ENCODE results near the gene SLC36A3. TPM values are rescaled to one million over a fixed set of nuclear protein-coding genes. Genes with fewer than 3 reads are reported as not detected.

The SLC36A3 gene
- total and polyA plus RNA-seq, 4 donors, result not detected

- 46 to 59% methylated on average over 2 of the region's 2 CpGs for WGBS, 2 donors
- no peak for ATAC-seq (ENCODE audit: insufficient read depth, low FRiP score)
- H3K4me3 ChIP-seq, result no peak overlapping the region
- peaks cover 0 to 2% (median 0%) of the 10 kb centered on the region in 4 donors for H3K9me3 ChIP-seq (ENCODE audit: control insufficient read depth in 4 of 4, insufficient read depth in 3 of 4, low read length in 3 of 4)
- no peak for TF ChIP-seq CTCF (IDR thresholded peaks at IDR 0.05; ENCODE audit: control extremely low read depth, extremely low read depth)
- H3K4me1 ChIP-seq (ENCODE audit: control insufficient read depth in 5 of 5, insufficient read depth in 5 of 5, low read length in 5 of 5), result no peaks in the 10 kb centered on the region
- H3K27ac ChIP-seq (ENCODE audit: low read depth in 1 of 2, low read length in 1 of 2), result no peak overlapping the region
- no peak overlapping the region for H3K9ac ChIP-seq (ENCODE audit: insufficient read depth in 1 of 2, low read length in 2 of 2)
- H3K36me3 ChIP-seq (ENCODE audit: control insufficient read depth in 4 of 4, insufficient read depth in 4 of 4, low read length in 4 of 4), result no peaks in the 10 kb centered on the region
- no peak for DNase-seq
- no peaks in the 10 kb centered on the region for H3K27me3 ChIP-seq (ENCODE audit: control insufficient read depth in 3 of 3, insufficient read depth in 3 of 3, low read length in 2 of 3)
Measured at GRCh38 chr5:151288180-151288579, 15.4 kb downstream of the SLC36A3 start.

- Histone ChIP-seq H3K9me3 (ENCODE audit: control insufficient read depth in 4 of 4, insufficient read depth in 3 of 4, low read length in 3 of 4) (peaks cover 0 to 2% (median 0%) of the 10 kb centered on the region in 4 donors), H3K27me3 (ENCODE audit: control insufficient read depth in 3 of 3, insufficient read depth in 3 of 3, low read length in 2 of 3) (no peaks in the 10 kb centered on the region), H3K36me3 (ENCODE audit: control insufficient read depth in 4 of 4, insufficient read depth in 4 of 4, low read length in 4 of 4) (no peaks in the 10 kb centered on the region), H3K27ac (ENCODE audit: low read depth in 1 of 2, low read length in 1 of 2) (no peak overlapping the region), H3K4me3 (no peak overlapping the region), H3K4me1 (ENCODE audit: control insufficient read depth in 5 of 5, insufficient read depth in 5 of 5, low read length in 5 of 5) (no peaks in the 10 kb centered on the region), H3K9ac (ENCODE audit: insufficient read depth in 1 of 2, low read length in 2 of 2) (no peak overlapping the region)
- WGBS, 2 donors, result 85 to 92% methylated on average over 1 of the region's 1 CpG
- ATAC-seq (ENCODE audit: insufficient read depth, low FRiP score) (no peak), DNase-seq (no peak)
- TF ChIP-seq CTCF (IDR thresholded peaks at IDR 0.05; ENCODE audit: control extremely low read depth, extremely low read depth), result no peak
Measured at GRCh38 chr5:151286246-151286645, 17.3 kb downstream of the SLC36A3 start.

GRCh38 chr5:151285683-151286082 lies 17.9 kb downstream of the SLC36A3 start:
- no peak for TF ChIP-seq CTCF (IDR thresholded peaks at IDR 0.05; ENCODE audit: control extremely low read depth, extremely low read depth)
- no peak for ATAC-seq (ENCODE audit: insufficient read depth, low FRiP score)
- H3K9me3 ChIP-seq (ENCODE audit: control insufficient read depth in 4 of 4, insufficient read depth in 3 of 4, low read length in 3 of 4), result peaks cover 0 to 4% (median 0%) of the 10 kb centered on the region in 4 donors
- H3K27ac ChIP-seq (ENCODE audit: low read depth in 1 of 2, low read length in 1 of 2), result no peak overlapping the region
- H3K36me3 ChIP-seq (ENCODE audit: control insufficient read depth in 4 of 4, insufficient read depth in 4 of 4, low read length in 4 of 4), result no peaks in the 10 kb centered on the region
- H3K27me3 ChIP-seq (ENCODE audit: control insufficient read depth in 3 of 3, insufficient read depth in 3 of 3, low read length in 2 of 3), result no peaks in the 10 kb centered on the region
- no peak overlapping the region for H3K4me3 ChIP-seq
- no peak overlapping the region for H3K9ac ChIP-seq (ENCODE audit: insufficient read depth in 1 of 2, low read length in 2 of 2)
- 74 to 82% methylated on average over 5 of the region's 5 CpGs for WGBS, 2 donors
- H3K4me1 ChIP-seq (ENCODE audit: control insufficient read depth in 5 of 5, insufficient read depth in 5 of 5, low read length in 5 of 5), result no peaks in the 10 kb centered on the region
- no peak for DNase-seq

GRCh38 chr5:151284392-151284967 lies 19.1 kb downstream of the SLC36A3 start:
- no peaks in the 10 kb centered on the region for H3K4me1 ChIP-seq (ENCODE audit: control insufficient read depth in 5 of 5, insufficient read depth in 5 of 5, low read length in 5 of 5)
- DNase-seq (no peak), ATAC-seq (ENCODE audit: insufficient read depth, low FRiP score) (no peak)
- H3K27ac ChIP-seq (ENCODE audit: low read depth in 1 of 2, low read length in 1 of 2), result no peak overlapping the region
- TF ChIP-seq CTCF (IDR thresholded peaks at IDR 0.05; ENCODE audit: control extremely low read depth, extremely low read depth), result no peak
- no peaks in the 10 kb centered on the region for H3K27me3 ChIP-seq (ENCODE audit: control insufficient read depth in 3 of 3, insufficient read depth in 3 of 3, low read length in 2 of 3)
- 31 to 32% methylated on average over 8 of the region's 8 CpGs for WGBS, 2 donors
- H3K9me3 ChIP-seq (ENCODE audit: control insufficient read depth in 4 of 4, insufficient read depth in 3 of 4, low read length in 3 of 4), result peaks cover 0 to 4% (median 0%) of the 10 kb centered on the region in 4 donors
- no peak overlapping the region for H3K4me3 ChIP-seq
- no peak overlapping the region for H3K9ac ChIP-seq (ENCODE audit: insufficient read depth in 1 of 2, low read length in 2 of 2)
- no peaks in the 10 kb centered on the region for H3K36me3 ChIP-seq (ENCODE audit: control insufficient read depth in 4 of 4, insufficient read depth in 4 of 4, low read length in 4 of 4)
